ENCODE results near the gene RAB11FIP3. TPM values are rescaled to one million over a fixed set of nuclear protein-coding genes. Genes with fewer than 3 reads are reported as not detected.

The RAB11FIP3 gene
- total RNA-seq, 2 experiments from 2014 or later: 29.0 to 51.2 TPM

- Histone ChIP-seq H3K4me3 (ENCODE audit: low read depth, low read length, poor library complexity, severe bottlenecking) (no peak overlapping the region), H3K79me2 (ENCODE audit: insufficient read depth, low read depth, low read length) (no peaks in the 10 kb centered on the region), H3K4me2 (ENCODE audit: low read length) (no peak overlapping the region), H2AFZ (ENCODE audit: low read length) (no peak overlapping the region), H3K36me3 (ENCODE audit: insufficient read depth, low read length) (no peaks in the 10 kb centered on the region), H3K9me3 (ENCODE audit: low read length) (no peaks in the 10 kb centered on the region), H3K4me1 (ENCODE audit: insufficient read depth, low read length, poor library complexity, severe bottlenecking) (no peaks in the 10 kb centered on the region), H3K9me2 (ENCODE audit: insufficient read depth, low read length) (no peaks in the 10 kb centered on the region), H4K20me1 (ENCODE audit: insufficient read depth, low read length) (no peaks in the 10 kb centered on the region), H3K27ac (ENCODE audit: low read depth, low read length, poor library complexity, severe bottlenecking) (no peak overlapping the region)
- ChIA-PET POLR2A (no interaction called here), CTCF (ENCODE audit: unreplicated experiment) (no interaction called here)
- DNase-seq (ENCODE audit: low spot score): no peak
- BruUV-seq (replicated peaks): no TSS peak
- intact Hi-C loops (cut with micrococcal nuclease; ENCODE audit: unreplicated experiment): no loop called here
- TF ChIP-seq CTCF (conservative IDR thresholded peaks at IDR 0.05; ENCODE audit: low read length) (no peak), EZH2phosphoT487 (IDR thresholded peaks at IDR 0.05; ENCODE audit: borderline replicate concordance, low read depth, low read length) (no peak)
Measured at GRCh38 chr16:515175-515938, 89.9 kb downstream of the RAB11FIP3 start.

DNA sequence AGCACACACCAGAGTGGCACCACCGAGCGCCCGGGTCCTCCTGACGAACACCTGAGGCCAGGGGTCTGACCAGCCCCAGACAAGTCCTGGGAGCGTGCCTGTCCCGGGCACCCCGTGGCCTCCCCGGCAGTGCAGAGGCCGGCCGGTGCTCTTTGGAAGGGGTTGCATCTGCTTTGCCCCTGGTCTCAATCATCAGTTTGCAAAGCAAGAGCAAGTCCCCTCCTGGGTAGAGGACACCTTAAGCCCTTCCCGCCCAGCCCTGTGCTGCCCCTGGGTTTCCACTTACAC lies 90.4 kb downstream of the RAB11FIP3 start:
- CTCF ChIA-PET (ENCODE audit: unreplicated experiment): no interaction called here
- Histone ChIP-seq H2AFZ (ENCODE audit: low read length) (no peak overlapping the region), H3K79me2 (ENCODE audit: insufficient read depth, low read depth, low read length) (no peaks in the 10 kb centered on the region), H3K9me3 (ENCODE audit: low read length) (no peaks in the 10 kb centered on the region), H3K4me1 (ENCODE audit: insufficient read depth, low read length, poor library complexity, severe bottlenecking) (no peaks in the 10 kb centered on the region), H3K27ac (ENCODE audit: low read depth, low read length, poor library complexity, severe bottlenecking) (no peak overlapping the region), H3K9me2 (ENCODE audit: insufficient read depth, low read length) (no peaks in the 10 kb centered on the region), H3K4me3 (ENCODE audit: low read depth, low read length, poor library complexity, severe bottlenecking) (no peak overlapping the region), H3K4me2 (ENCODE audit: low read length) (no peak overlapping the region), H4K20me1 (ENCODE audit: insufficient read depth, low read length) (no peaks in the 10 kb centered on the region), H3K36me3 (ENCODE audit: insufficient read depth, low read length) (no peaks in the 10 kb centered on the region)
- BruUV-seq (replicated peaks): no TSS peak
- TF ChIP-seq EZH2phosphoT487 (IDR thresholded peaks at IDR 0.05; ENCODE audit: borderline replicate concordance, low read depth, low read length): no peak
- no peak for TF ChIP-seq CTCF (conservative IDR thresholded peaks at IDR 0.05; ENCODE audit: low read length)
- intact Hi-C loops (cut with micrococcal nuclease; ENCODE audit: unreplicated experiment): no loop called here
- no peak for DNase-seq (ENCODE audit: low spot score)
- POLR2A ChIA-PET: no interaction called here

DNA sequence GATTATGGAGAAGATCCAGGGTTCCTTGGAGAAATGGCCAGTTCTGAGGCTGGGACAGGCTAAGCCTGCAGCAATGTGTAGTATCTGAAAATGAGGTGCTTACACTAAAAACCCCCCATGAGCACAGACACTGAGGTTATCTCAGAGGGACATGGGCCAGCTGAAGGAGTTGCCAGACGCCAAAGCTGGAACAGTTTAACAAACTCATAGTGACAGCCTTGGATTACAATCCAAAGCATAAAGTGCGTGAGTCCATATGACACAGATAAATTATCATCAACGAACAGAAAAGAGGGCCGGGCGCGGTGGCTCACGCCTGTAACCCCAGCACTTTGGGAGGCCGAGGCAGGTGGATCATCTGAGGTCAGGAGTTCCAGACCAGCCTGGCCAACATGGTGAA lies 90.9 kb downstream of the RAB11FIP3 start:
- Histone ChIP-seq H3K27ac (ENCODE audit: low read depth, low read length, poor library complexity, severe bottlenecking) (no peak overlapping the region), H3K36me3 (ENCODE audit: insufficient read depth, low read length) (no peaks in the 10 kb centered on the region), H3K4me1 (ENCODE audit: insufficient read depth, low read length, poor library complexity, severe bottlenecking) (no peaks in the 10 kb centered on the region), H3K9me3 (ENCODE audit: low read length) (no peaks in the 10 kb centered on the region), H3K9me2 (ENCODE audit: insufficient read depth, low read length) (no peaks in the 10 kb centered on the region), H4K20me1 (ENCODE audit: insufficient read depth, low read length) (no peaks in the 10 kb centered on the region), H3K4me3 (ENCODE audit: low read depth, low read length, poor library complexity, severe bottlenecking) (no peak overlapping the region), H2AFZ (ENCODE audit: low read length) (no peak overlapping the region), H3K4me2 (ENCODE audit: low read length) (no peak overlapping the region), H3K79me2 (ENCODE audit: insufficient read depth, low read depth, low read length) (no peaks in the 10 kb centered on the region)
- TF ChIP-seq EZH2phosphoT487 (IDR thresholded peaks at IDR 0.05; ENCODE audit: borderline replicate concordance, low read depth, low read length) (no peak), CTCF (conservative IDR thresholded peaks at IDR 0.05; ENCODE audit: low read length) (no peak)
- POLR2A ChIA-PET: no interaction called here
- no peak for DNase-seq (ENCODE audit: low spot score)
- CTCF ChIA-PET (ENCODE audit: unreplicated experiment): no interaction called here
- no TSS peak for BruUV-seq (replicated peaks)
- intact Hi-C loops (cut with micrococcal nuclease; ENCODE audit: unreplicated experiment): no loop called here

Measured in OCI-LY7 (cell line).